ENCODE results near the gene NCOA7.
A peak's percentile ranks its signal among the peaks of the same experiment; 100 is the strongest.
"Not testable (repeated sequence)": the region's sequence is repeated elsewhere in the genome, so short reads cannot be mapped to it uniquely, and the experiment has no call there.

Gene NCOA7

GRCh38 chr6:125884634-125885371, 94.0 kb downstream of the NCOA7 start:
- DNase-seq: no peak

- no peak for DNase-seq
These were observed 95.3 kb downstream of the NCOA7 start for GRCh38 chr6:125886021-125886420.

- no peak for DNase-seq
These were observed 96.2 kb downstream of the NCOA7 start for GRCh38 chr6:125886914-125887313.

- no peak for DNase-seq
These were observed 96.6 kb downstream of the NCOA7 start for GRCh38 chr6:125887372-125887771.

- DNase-seq: no peak
These were observed 98.4 kb downstream of the NCOA7 start for GRCh38 chr6:125888989-125889656.

GRCh38 chr6:125899726-125900182, 109.0 kb downstream of the NCOA7 start:
- no peak for DNase-seq

- no peak for DNase-seq
These were observed 114.1 kb downstream of the NCOA7 start for GRCh38 chr6:125904871-125905270.

GRCh38 chr6:125906158-125906998, 115.6 kb downstream of the NCOA7 start:
- peak; percentile 36 for DNase-seq

- no peak for DNase-seq
These were observed 119.8 kb downstream of the NCOA7 start for GRCh38 chr6:125910527-125910926.

GRCh38 chr6:125911051-125911451, 120.3 kb downstream of the NCOA7 start:
- DNase-seq: not testable (repeated sequence)

GRCh38 chr6:125912430-125912829, 121.7 kb downstream of the NCOA7 start:
- DNase-seq: not testable (repeated sequence)

GRCh38 chr6:125913145-125913544, 122.4 kb downstream of the NCOA7 start:
- no peak for DNase-seq

GRCh38 chr6:125913864-125914351, 123.1 kb downstream of the NCOA7 start:
- no peak for DNase-seq

GRCh38 chr6:125918230-125918629, 127.5 kb downstream of the NCOA7 start:
- no peak for DNase-seq

GRCh38 chr6:125918681-125919566, 128.2 kb downstream of the NCOA7 start:
- DNase-seq: no peak

GRCh38 chr6:125919618-125920017, 128.9 kb downstream of the NCOA7 start:
- no peak for DNase-seq

- no peak for DNase-seq
These were observed 131.6 kb downstream of the NCOA7 start for GRCh38 chr6:125922322-125922860.

GRCh38 chr6:125923366-125923877, 132.7 kb downstream of the NCOA7 start:
- no peak for DNase-seq

GRCh38 chr6:125924169-125924568, 133.4 kb downstream of the NCOA7 start:
- no peak for DNase-seq

- DNase-seq: no peak
These were observed 134.1 kb downstream of the NCOA7 start for GRCh38 chr6:125924697-125925358.

GRCh38 chr6:125926711-125927110, 136.0 kb downstream of the NCOA7 start:
- DNase-seq: no peak

Measured in activated T-cell treated with anti-CD3 and anti-CD28 coated beads, Interleukin-2, amount 50 U/mL, for 1 hour (primary cell).